NCI-H226 (cell line): ENCODE results near the gene IKZF3.
"Not testable (repeated sequence)": the region's sequence is repeated elsewhere in the genome, so short reads cannot be mapped to it uniquely, and the experiment has no call there.

Experiments used
- DNase-seq: peaks from one replicate; pipeline ENCODE4 v3.0.0-alpha.2; 2015

Gene IKZF3

DNA sequence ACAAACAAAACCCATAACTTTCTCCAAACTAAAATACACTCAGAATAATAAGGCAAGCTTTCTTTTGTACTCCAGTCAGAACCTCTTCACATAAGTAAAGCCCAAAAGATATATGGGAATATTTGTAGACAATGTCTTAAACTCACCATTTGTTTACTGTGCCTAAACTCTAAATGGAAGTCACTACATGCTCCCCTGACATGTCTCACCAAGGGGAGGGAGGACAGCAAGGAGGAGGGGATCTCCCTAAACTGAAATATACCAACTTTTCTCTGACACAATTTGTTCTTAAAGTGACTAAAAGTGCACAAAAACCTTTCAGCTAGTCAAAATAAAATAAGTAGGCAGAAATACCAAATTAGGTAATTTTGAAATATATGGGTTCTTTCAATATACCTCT is 87.9 kb downstream of the IKZF3 start:
- no peak for DNase-seq

DNA sequence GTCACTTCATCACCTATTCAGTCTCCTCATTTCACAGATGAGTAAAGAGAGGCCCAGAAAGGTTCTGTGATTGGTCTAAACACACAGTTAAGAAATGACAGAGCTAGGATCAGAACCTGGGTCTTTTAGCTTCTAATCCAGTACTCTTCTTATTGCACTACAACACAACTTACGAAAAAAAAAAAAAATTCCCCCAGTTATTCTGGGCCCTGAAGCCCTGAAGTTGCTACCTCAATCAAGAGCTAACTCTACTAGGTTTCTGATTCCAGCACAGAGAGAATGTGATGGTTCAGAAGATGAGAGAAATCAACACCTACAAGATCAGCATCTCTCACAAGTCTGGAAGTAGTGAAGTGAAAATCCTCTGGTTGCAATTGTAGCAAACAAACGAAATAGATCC is 89.1 kb downstream of the IKZF3 start:
- DNase-seq = no peak

- DNase-seq = no peak
Observed at GRCh38 chr17:39774047-39774446, 90.1 kb downstream of the IKZF3 start.

DNA sequence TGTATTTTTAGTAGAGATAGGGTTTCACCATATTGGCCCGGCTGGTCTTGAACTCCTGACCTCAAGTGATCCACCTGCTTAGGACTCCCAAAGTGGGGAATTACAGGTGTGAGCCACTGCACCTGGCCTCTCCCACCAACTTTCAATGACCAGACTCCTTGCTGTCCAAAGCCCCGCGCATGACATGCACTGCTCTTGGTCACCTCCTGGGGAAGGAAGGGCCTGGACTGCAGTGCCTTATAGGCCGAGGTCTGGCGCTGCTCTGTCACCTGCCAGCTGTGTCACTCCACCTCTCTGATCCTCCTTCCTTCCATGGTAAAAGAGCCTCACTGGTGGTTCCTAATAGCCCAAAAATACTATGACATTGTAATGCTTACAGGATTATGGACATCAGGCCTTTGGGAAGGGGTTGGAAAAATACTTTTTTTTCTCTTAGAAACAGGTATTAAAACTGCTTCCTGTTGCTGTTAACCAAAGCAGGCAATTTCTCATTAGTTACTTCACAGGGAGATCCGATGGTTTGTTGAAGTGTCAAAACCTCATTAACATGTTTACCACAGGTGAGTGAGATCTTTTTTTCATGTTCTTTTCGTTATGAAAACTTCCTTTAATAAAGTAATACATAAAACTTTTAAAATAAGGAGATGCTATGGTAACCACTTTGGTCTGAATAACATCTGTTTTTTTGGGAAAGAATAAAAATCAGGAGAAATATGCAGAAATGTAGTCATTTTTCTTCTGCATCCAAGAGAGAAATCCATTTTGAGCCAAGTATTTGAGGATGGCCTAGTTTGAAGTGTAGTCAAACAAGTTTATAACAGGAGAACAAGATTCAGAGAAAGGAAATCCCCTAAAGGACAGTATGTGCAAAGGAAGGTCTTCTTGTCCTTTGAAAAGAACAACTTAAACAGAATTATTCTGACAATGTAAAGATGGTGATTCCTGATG is 90.9 kb downstream of the IKZF3 start:
- DNase-seq = no peak

- DNase-seq = no peak
Observed at GRCh38 chr17:39772415-39772814, 91.7 kb downstream of the IKZF3 start.

DNA sequence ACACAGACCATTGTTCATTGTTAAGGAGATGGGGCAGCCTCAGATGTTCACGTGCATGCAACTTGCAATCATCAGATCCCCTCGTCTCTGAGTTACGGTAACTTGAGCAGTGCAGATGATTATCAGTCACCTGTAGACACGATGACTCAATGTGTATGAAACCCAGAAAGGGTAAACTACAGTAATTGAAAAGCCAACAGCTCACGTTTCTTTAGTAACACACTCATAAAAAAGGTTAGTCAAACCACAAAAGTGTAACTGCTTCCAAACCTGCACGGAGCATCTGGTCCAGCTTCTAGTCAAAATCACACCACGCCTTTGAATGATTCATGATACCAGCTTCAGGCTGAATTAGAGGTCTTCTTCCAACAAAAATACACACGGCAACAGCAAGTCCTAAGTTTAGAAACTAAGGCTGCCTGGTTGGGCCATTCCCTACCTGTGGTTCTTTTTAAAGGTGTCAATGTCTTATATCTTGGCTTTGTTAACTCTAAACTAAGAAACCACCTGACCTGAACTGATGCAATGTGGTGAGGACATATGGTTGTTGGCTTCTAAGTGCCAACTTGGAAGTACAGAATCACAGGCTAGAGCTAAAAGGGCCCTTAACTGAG is 94.0 kb downstream of the IKZF3 start:
- peak; percentile 21 for DNase-seq

DNA sequence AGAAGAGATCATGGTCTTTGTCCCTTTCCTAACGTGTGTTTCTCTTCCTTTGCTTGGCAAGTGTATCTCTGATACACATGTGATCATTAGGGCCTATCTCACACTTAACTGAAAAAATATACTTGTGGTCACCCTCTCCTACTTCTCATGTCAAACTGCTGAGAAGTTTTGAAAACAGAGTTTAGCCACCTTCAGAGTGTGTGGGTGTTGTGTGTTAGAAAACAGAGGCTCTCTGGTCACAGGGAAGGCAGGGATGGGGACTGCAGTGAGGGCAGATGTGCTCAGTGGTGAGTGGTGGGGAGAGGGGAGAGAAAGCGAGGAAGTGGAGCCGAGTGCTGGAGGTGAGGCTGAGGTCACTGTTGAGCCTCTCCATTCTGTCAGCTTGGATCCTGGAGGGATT is 97.0 kb downstream of the IKZF3 start:
- DNase-seq = no peak

DNA sequence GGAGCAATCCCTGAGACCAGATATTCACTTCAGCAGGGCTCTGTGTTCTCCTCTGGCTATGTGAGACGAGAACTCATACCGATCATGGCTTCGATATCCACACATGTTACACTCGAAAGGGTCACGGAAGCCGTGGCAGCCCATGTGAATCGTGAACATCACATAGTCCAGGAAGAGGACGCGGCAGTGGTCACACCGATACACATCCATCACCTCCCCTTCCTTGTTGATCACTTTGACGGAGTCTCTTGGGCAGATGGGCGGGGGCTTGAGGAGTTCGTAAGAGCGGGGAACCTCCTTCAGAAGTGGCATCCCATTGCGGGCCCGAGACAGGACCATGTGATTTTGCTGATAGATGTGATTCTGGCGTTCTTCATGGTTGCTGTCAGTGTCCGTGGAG is 98.3 kb downstream of the IKZF3 start:
- no peak for DNase-seq

DNA sequence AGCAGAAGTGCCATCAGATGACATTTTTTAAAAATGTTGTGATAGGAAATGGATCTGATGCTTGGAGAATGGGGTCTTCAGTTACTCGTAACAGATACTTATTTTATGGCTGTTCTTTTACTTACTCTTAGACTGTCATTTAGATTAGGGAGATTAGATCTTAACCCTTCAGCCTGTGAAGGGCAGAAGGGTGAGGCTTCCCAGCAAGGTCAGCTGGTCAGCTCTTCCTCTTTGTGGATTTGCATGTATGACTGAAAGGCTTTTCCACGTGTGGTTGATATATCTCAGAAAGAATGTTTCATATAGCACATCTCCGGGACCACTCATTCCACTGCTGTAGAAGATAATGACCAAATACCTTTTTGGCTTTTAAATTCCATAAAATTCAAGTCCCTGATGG is 98.9 kb downstream of the IKZF3 start:
- no peak for DNase-seq

DNA sequence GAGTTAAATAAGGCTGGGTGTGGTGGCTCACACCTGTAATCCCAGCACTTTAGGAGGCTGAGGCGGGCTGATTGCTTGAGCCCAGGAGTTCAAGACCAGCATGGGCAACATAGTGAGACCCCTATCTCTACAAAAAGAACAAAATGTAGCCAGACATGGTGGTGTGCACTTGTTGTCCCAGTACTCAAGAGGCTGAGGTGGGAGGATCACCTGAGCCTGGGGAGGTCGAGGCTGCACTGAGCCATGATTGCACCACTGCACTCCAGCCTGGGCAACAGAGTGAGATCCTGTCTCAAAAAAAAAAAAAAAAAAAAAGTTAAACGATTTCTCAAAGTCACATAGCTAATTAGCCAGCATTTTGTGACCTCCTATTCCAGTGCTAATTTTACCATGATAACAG is 99.9 kb downstream of the IKZF3 start:
- DNase-seq = not testable (repeated sequence)

GRCh38 chr17:39763051-39763820 is 100.9 kb downstream of the IKZF3 start:
- DNase-seq = no peak

- DNase-seq = no peak
Observed at GRCh38 chr17:39761861-39762496, 102.1 kb downstream of the IKZF3 start.

- no peak for DNase-seq
Observed at GRCh38 chr17:39759204-39759603, 104.9 kb downstream of the IKZF3 start.

DNA sequence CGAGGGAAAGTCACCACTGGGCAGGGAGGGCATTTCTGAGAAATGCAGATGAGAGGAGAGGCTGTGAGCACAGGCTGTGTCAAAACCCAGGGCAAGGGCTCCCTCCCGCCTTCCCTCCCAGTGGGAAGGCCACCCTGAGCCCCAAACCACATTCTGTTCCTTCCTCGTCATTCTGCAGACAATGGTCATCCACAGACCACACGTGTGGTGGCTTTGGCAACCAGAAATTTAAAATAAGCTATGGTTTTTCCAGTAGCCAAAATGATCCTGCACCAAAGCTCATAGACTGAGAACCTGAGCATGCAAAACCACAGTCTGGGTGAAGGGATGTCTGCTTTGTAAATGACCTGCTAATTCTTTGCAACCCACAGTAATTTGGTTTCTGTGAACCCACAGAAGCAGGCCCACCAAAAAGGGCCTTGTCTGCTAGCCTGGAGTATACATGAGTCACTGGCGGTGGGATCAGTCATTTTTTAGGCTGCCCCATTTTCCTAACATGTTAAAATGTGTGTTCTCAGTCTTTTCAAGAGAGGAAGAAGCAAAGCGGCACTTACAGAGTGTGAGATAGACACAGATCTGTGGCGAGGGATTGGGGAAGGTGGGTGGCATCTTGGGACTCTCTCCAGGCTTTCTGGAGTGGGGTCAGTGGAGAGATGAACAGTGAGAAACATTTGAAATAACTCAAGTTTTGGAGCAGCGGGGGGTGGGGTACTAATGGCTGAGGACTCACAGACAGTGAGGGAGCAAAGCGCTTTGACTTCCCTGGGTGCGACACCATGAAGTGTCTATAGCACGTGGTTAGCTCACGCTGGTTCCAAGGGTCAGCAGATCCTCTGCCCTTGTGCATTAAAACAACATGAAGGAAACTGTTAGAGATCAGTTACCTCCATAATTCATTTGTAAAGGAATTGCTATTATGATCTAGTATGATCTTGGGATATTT is 105.9 kb downstream of the IKZF3 start:
- DNase-seq = no peak

- no peak for DNase-seq
Observed at GRCh38 chr17:39757176-39757662, 106.9 kb downstream of the IKZF3 start.

DNA sequence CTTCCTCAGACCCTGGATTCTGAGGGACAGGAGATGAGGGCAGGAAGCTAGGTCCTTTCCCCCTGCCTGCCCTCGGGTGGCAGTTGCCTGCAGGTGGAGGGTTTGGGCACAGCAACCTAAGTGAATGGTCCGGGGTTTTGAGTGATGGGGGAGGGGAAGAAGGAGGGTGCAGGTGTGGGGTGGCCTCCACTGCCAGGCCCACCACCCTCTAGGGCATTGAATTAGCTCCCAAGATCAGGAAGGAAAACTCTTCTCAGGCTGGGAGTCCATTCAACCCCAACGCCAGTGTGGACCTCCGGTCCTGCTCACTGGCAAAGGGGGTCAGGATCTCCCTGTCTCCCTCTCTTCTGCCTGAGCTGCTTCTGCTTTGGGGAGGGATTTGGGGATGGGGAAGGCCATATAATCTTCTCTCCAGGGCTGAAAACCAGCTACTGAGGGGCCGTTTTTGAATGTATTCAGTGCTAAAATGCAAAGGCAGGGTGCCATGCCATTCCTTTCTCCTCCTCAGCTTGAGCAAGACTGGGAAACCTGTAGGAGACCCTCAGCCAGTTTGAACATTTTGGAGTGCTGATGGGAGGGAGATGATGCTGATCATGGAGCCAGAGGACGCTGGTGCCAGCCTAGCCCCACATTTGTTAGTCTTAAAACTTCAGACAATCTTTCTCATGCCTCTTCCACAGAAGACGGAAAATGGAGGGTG is 107.6 kb downstream of the IKZF3 start:
- DNase-seq = no peak

- no peak for DNase-seq
Observed at GRCh38 chr17:39755554-39756379, 108.3 kb downstream of the IKZF3 start.

DNA sequence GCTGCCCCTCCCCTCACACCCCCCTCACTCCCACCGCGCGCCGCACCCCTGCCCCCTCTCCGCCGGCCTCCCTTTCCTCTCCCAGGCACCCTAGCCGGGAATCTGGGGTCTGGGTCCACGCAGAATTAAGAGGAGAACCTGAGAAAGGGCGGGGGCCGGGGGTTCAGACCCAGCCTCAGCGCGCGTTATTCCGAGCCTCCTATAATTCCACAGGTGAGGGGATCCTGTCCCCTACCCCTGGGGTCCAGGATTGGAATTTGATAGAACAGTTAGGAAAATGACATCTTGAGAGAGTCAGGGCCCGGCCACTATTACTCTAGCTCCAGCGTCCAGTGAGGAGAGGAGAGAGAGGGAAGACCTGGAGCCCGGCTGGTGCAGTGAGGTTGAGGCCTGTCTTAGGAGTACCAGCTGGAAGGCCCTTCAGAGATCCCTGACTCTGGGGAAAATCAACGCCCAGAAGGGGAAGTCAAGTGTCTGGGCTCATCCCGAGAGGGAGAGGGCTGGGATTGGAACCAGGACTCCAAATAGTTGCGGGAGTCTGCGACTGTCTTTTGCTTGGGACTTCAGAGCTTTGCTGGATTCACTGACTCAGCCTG is 109.1 kb downstream of the IKZF3 start:
- DNase-seq = no peak

- peak; percentile 90 for DNase-seq
Observed at GRCh38 chr17:39754161-39754957, 109.8 kb downstream of the IKZF3 start.
